Neural progenitor cell (in vitro differentiated cells): ENCODE results near the gene SUGCT.

Experiments
- EZH2 ChIP-seq: fragments of 200-600 bp; sonication (generic); IDR thresholded peaks from 2 replicates; pipeline ENCODE4 v1.6.1; 2017; ENCODE audit warnings: antibody characterized with exemption, mild to moderate bottlenecking, moderate library complexity
- TF ChIP-seq, protein P1 (sequence below): fragments of 200-600 bp; sonication (generic); IDR thresholded peaks from 2 replicates; pipeline ENCODE4 v1.5.1; 2017; ENCODE audit warnings: antibody characterized with exemption, mild to moderate bottlenecking

DNA sequence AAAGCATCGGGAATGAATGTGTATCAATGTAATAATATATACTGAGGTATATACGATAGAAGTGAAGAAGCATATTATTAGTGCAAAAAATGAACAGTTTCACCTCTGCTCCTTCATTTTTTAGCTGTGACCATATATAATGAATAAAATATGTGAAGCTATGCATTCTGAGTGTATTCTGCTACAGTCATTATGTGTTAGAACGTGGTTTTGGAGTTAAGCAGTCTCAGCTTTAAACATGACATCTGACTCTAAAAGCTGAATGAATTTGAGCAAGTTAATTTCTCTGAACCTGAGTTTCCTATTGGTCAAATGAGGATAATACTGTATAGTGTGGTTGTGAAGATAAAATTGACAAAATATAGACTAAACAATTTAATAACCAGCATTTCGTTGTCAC, 358.1 kb downstream of the SUGCT start:
- TF ChIP-seq, protein P1, sequence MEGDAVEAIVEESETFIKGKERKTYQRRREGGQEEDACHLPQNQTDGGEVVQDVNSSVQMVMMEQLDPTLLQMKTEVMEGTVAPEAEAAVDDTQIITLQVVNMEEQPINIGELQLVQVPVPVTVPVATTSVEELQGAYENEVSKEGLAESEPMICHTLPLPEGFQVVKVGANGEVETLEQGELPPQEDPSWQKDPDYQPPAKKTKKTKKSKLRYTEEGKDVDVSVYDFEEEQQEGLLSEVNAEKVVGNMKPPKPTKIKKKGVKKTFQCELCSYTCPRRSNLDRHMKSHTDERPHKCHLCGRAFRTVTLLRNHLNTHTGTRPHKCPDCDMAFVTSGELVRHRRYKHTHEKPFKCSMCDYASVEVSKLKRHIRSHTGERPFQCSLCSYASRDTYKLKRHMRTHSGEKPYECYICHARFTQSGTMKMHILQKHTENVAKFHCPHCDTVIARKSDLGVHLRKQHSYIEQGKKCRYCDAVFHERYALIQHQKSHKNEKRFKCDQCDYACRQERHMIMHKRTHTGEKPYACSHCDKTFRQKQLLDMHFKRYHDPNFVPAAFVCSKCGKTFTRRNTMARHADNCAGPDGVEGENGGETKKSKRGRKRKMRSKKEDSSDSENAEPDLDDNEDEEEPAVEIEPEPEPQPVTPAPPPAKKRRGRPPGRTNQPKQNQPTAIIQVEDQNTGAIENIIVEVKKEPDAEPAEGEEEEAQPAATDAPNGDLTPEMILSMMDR = no peak
- no peak for TF ChIP-seq EZH2
